Retina (tissue), 1 donor: ENCODE measurements around the gene RNF167.
A peak's percentile ranks its signal among the peaks of the same experiment; 100 is the strongest.

Source experiments
- DNase-seq: peaks from one replicate; pipeline ENCODE4 v3.0.0-alpha.2; 2016

RNF167 gene

DNA sequence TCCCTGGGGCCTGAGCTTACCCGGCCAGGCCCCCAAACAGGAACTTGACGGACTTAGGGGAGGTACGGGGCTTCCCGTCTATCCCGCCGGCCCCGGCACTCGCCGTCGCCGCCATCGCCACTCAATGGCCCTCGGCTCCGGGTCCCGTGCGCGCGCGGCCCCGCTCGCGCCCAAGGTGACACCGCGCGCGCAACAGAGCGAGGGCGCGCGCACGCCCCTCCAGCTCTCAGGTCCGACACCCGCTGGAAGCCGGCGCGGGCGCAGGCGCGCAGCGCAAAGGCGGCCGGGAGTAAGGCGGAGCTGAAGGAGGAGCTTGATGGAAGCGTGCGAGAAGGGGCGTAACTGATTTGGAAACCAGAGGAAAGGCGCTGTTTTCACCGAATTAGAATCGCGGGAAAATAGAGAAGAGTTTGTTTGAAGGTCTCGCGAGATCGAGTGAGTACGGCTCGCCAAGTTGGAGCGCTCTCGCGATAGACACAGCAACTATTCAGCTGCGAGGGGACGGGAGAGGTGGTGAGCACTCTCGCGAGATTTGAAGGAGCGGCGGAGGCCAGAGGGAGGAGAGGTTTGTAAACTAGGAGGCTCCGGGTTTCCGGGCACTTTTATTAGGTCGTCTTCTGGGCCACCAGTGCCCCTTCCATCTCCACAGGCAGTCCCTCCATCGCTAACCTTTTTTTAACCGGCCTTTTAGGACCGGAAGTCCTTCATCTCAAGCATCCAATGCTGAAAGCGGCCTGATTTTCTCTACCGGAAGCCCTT lies at the start of gene RNF167, which contains the start of gene SLC25A11:
TSS of gene RNF167 (plus strand) at position 473 of the 759 bp plus-strand sequence. CDS start 642 bp downstream, outside the sequence.
TSS of gene SLC25A11 (minus strand) at position 251 of the 759 bp plus-strand sequence. CDS start at position 115, 136 bp downstream.
- peak; percentile 99 for DNase-seq

DNA sequence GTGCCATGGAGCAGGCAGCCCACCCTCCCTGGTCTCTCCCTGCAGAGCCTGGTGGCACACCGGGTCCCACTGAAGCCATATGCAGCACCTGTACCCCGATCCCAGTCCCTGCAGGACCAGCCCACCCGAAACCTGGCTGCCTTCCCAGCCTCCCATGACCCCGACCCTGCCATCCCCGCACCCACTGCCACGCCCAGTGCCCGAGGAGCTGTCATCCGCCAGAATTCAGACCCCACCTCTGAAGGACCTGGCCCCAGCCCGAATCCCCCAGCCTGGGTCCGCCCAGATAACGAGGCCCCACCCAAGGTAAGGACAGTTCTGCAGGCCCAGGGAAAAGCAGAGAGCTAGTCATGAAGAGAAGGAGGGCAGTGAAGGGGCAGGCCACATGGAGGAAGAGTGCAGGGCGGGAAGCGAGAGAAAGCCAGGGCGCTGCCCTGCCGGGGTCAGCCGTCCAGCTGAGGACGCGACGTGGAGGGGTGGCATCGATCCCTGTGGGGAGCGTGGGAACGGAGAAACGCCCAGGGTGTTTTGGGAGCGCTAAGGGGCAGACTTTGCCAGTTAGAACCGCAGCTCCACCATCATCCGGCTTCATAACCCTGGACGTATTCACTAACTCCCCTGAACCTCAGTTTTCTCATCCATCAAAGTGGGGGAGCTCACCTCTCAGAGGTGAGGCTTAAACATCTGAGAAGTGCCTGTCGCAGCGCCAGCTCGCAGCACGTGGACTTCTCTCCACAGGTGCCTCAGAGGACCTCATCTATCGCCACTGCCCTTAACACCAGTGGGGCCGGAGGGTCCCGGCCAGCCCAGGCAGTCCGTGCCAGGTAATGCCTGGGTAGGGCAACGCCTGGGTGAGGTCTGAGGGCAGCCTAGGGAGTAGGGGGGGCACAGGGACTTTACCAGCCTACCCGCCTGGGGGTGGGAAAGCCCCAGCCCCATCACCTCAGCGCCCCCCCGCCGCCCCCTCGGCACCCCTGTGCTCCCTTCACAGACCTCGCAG lies 48.4 kb upstream of the RNF167 start:
- DNase-seq = no peak

DNA sequence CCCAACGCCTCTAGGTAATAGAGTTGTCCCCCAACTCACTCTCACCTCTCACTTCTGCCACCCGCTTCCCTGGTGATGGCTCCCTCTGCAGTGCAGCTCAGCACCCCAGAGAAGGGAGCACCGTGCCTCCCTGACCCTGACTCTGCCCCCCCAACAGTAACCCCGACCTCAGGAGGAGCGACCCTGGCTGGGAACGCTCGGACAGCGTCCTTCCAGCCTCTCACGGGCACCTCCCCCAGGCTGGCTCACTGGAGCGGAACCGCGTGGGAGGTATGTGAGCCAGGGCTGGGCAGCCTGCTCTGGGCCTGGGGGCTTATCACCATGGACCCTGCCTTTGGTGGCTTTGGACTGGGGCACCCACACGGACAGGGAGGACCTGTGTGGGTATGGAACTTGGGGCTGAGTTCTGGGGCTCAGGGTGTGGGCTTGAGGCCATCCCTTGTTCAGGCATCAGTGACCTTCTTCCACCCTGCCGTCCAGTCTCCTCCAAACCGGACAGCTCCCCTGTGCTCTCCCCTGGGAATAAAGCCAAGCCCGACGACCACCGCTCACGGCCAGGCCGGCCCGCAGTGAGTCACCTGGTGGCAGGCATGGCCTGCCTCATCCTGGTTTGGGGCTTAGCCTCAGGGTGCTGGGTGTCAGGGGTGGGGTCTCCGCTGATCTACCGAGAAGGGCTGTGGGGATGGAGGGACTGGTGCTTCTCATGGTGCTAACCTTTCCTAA lies 47.4 kb upstream of the RNF167 start:
- DNase-seq = no peak

DNA sequence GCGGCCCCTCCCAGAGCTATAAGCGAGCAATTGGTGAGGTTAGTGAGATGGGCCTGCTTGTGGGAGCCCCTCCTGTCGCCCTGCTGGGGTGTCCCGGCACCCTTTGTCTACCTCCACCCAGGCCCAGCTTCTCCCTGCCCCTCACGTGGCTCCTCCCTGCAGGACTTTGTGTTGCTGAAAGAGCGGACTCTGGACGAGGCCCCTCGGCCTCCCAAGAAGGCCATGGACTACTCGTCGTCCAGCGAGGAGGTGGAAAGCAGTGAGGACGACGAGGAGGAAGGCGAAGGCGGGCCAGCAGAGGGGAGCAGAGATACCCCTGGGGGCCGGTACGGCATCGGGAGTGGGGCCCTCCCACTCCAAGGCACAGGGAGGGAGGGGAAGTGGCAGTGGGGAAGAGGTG lies 46.8 kb upstream of the RNF167 start:
- DNase-seq = no peak

DNA sequence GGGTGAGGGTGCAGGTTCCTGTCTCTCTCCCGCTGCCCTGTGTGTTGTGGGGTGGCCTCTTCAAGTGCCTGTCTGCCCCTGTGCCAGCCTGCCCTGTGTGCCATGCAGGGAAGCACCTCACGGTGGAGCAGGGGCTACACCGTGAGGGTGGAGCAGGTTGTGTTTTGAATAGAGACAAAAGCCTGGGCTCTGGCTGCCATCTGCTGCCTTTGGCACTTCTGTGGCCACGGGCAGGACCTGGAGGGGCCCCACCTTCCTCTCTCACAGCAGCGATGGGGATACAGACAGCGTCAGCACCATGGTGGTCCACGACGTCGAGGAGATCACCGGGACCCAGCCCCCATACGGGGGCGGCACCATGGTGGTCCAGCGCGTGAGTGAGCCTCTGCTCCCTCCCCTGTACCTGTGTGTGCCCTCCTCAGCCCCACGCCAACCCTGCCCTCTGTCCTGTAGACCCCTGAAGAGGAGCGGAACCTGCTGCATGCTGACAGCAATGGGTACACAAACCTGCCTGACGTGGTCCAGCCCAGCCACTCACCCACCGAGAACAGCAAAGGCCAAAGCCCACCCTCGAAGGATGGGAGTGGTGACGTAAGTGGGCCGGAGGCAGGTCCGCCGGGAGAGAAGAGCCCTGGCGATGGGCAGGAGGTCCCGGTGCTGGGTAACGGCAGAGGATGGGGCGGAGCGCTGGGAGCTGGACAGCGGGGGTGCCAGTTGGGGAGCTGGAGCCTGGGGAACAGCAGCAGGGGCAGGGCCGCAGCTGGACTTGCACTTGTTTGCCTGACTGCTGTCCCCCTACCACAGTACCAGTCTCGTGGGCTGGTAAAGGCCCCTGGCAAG lies 46.1 kb upstream of the RNF167 start:
- DNase-seq = no peak

DNA sequence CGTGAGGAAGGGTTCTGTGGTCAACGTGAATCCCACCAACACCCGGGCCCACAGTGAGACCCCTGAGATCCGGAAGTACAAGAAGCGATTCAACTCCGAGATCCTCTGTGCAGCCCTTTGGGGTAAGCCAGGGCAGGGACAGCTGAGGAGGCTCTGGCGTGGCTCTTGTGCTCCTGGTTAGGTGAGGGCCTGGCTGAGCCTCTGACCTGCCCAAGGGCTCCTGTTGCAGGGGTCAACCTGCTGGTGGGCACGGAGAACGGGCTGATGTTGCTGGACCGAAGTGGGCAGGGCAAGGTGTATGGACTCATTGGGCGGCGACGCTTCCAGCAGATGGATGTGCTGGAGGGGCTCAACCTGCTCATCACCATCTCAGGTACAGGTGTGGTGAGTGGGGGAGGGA lies 44.9 kb upstream of the RNF167 start:
- DNase-seq = no peak

DNA sequence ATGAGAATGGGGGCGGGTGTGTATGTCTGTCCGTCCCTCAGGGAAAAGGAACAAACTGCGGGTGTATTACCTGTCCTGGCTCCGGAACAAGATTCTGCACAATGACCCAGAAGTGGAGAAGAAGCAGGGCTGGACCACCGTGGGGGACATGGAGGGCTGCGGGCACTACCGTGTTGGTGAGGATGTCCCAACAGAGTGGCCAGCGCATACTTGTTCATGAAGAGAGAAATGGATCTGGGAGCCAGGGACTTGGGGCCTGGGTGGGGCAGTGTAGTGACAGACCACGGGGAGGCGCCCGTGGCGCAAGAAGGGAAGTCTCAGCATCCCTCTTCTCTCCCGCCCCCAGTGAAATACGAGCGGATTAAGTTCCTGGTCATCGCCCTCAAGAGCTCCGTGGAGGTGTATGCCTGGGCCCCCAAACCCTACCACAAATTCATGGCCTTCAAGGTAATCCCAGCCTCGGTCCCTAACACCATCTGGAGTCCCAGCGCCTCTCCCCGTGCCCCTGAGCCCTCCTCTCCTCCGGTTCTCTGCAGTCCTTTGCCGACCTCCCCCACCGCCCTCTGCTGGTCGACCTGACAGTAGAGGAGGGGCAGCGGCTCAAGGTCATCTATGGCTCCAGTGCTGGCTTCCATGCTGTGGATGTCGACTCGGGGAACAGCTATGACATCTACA lies 44.3 kb upstream of the RNF167 start:
- DNase-seq = no peak

DNA sequence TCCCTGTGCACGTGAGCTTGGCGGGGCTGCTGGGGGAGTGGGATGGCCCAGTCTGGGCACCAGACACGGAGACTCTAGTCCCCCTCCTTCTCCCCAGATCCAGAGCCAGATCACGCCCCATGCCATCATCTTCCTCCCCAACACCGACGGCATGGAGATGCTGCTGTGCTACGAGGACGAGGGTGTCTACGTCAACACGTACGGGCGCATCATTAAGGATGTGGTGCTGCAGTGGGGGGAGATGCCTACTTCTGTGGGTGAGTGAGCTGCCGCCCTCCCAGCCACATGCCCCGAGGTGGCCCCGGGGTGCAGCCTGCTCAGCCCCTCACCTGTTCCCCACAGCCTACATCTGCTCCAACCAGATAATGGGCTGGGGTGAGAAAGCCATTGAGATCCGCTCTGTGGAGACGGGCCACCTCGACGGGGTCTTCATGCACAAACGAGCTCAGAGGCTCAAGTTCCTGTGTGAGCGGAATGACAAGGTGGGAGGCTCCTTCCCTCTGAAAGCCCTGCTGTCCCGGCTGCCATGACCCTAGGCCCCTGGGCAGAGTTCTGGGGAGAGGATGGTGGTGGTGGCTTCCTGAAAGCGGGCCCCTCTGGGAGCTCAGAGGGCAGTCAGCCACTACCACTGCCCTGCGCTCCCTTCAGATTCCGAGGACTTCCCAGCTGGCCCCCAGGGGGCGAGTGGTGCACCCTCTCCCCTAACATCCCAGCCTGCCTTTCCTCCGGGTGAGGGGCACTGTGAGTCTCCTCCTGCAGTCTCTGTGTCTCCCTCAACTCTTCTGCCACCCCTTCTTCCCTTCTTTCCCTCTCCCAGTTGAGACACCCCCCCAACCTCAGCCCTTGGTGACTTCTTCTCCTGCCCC lies 43.5 kb upstream of the RNF167 start:
- no peak for DNase-seq

DNA sequence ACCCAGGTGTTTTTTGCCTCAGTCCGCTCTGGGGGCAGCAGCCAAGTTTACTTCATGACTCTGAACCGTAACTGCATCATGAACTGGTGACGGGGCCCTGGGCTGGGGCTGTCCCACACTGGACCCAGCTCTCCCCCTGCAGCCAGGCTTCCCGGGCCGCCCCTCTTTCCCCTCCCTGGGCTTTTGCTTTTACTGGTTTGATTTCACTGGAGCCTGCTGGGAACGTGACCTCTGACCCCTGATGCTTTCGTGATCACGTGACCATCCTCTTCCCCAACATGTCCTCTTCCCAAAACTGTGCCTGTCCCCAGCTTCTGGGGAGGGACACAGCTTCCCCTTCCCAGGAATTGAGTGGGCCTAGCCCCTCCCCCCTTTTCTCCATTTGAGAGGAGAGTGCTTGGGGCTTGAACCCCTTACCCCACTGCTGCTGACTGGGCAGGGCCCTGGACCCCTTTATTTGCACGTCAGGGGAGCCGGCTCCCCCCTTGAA lies 42.8 kb upstream of the RNF167 start:
- no peak for DNase-seq

DNA sequence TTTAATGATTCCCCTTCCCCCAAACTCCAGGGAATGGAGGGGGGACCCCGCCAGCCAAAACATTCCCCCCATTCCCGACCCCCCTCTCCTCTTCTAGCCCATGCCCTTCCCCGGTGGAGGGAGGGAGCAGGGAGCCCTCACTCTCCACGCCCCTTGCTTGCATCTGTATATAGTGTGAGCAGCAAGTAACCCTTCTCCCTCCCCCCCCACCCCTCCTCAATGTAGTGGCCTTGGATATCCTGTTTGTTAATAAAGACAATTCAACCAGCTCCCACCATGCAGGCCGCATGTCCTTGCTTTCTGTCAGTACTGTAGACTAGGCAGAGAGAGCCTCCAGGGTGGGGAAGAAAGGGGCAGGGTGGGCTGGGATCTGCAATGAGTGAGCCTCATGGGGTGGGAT lies 42.3 kb upstream of the RNF167 start:
- DNase-seq = no peak

DNA sequence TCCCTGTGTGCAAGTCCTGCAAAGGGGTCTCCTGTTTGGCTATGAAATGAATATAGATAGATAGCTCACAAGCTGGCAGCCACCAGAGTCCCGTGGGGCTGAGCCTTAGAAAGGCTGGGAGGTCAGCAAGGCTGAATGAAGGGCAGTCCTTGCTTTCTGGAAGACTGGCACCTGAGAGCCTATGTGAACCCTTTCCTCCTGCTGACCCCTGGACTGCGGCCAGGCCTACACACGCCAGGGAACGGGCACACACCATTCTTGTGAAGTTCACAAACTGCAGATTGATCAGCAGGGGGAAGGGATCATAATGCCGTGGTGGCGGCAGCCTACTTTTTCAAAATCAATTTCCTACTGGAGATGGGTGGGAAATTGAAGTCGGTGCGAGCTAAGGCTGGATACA lies 41.7 kb upstream of the RNF167 start:
- peak; percentile 27 for DNase-seq

DNA sequence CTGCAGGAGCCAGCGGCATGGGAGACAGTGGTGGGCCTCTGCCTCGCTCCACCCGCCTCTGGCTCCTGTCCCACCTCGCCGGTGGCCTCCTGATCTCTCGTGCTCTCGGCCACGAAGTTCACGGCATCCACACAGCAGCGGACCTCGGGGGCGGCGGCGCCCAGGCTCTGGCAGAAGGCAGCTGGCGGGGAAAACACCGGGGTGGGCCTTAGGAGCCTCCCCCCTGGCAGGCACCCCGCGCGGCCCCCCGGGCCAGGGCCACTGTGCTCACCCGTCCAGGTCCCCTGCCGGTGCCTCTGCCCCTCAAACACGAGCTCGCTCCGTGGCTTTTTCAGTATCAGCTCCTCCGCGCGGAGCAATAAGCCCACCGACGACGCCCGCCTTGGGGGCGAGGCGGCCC lies 41.1 kb upstream of the RNF167 start:
- no peak for DNase-seq

DNA sequence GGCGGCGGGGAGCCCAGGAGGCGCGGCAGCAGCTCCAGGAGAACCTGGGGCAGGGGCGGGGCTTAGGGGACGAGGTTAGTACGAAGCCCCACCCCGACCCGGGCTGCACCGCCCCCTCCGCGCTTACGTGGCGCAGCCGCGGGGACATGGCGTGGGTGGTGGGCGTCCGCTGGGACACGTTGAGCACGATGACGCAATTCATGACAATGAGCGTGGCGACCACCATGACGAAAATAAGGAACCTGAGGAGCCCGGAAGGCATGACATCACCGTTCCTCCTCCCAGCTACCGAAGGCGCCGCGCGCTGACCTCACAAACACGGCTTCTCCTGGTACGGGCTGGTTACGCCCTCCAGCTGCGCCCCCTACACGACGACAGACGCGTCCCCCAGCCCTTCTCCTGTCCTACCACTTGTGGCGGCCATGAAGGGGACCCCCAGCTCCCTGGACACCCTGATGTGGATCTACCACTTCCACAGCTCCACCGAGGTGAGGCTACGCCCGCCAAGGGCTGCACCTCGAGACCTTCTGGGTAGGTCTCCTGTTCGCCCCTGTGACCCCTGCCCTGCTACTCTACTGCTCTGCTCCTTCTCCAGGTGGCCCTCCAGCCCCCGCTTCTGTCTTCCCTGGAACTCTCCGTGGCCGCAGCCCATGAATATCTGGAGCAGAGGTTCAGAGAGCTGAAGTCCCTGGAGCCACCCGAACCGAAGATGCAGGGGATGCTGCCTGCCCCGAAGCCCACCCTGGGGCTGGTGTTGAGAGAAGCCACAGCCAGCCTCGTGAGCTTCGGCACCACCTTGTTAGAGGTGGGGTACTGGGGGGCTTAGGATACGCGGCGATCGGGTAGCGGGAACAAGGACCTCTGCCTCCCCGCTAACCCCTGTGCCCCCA lies 40.5 kb upstream of the RNF167 start, which contains the start of gene C17orf107:
TSS of gene C17orf107 (plus strand) at position 196 of the 890 bp plus-strand sequence. CDS start at position 423, 227 bp downstream.
- peak; percentile 77 for DNase-seq

DNA sequence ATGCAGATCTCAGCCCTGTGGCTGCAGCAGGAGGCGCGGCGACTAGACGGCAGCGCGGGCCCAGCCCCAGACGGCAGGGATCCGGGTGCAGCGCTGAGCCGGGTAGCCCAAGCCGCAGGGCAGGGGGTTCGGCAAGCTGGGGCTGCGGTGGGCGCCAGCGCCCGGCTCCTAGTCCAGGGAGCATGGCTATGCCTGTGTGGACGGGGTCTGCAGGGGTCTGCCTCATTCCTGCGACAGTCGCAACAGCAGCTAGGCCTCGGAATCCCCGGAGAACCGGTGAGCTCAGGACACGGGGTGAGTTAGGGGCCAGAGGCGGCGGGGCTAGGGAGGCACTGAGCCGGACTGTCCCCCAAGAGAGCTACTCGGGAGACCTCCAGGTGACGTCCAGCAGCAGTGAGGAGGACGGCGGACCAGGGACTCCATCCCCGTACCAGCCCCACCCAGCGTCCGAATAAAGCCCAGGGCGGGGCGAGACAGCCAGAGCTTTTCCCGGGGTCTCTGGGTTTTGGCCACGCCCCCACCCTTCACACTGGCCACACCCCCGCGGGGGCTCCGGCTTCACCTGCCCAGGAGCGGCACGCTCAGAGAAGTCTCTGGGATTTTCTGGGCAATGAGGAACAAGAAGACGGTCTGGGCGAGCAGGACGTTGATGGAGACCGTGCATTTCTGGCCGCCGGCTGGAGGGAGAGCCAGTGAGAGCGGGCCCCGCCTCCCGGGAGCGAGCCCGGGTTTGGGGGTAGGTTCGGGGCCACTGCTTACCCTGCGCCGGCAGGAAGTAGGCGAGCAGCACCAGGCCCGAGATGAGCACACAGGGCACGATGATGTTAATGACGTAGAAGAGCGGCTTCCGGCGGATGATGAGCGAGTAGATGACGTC lies 39.6 kb upstream of the RNF167 start:
- peak; percentile 80 for DNase-seq

DNA sequence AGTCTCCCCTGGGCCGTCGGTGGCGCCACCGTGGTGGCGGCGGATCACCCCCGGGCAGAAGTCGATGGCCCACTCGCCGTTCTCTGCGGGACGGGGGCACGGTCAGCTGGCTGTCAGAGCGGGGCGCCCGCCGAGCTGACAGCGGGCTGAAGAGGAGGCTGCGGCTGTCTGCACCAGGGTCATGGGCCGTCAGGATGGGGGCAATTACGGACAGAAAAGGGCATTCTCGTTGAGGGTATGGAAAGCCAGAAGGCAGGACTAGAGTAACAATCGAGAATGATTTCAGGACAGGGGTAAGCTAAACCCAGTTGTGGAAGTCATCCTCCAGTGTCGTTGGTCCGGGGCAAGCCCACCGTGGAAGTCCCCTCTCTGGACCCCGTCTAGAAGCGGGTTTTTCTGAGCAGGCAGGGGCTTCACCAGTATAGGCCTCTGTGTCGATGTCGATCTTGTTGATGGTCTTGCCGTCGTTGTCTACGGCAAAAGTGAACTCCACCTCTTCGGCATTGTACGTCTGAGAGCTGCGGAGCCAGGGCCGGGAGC lies 38.9 kb upstream of the RNF167 start:
- DNase-seq = no peak

DNA sequence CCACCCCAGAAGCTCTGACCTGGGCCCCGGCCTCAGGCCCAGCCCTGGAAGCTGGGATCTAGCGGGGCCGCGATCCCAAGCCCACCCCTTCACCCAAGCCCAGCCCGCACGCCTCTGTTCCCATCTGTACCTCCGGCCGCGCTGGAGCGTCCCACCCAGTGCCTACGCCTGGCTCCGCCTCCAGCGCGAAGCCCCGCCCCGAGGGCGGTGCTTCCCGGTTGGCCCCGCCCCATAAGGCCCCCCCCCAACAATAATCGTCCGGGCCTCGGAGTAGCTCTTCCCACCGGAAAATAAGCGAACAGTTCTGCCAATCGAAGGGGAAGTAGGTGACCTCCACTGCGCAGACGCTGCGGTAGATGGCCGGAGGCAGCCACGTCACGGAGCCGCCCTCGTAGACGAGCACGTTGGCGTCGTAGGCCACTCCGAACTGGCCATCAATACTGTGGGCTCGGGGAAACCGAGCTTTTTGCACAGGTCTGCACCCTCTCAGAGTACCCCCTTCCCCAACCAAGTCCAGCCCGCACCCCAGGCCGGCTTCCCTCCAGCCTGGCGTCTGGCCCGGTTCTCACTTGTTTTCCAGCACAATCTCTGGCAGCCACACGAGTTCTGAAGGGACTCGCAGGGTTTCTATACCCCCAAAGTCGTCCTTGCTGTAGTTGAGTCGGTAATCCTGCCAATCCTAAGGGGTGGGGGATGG lies 38.3 kb upstream of the RNF167 start:
- DNase-seq = peak; percentile 23

DNA sequence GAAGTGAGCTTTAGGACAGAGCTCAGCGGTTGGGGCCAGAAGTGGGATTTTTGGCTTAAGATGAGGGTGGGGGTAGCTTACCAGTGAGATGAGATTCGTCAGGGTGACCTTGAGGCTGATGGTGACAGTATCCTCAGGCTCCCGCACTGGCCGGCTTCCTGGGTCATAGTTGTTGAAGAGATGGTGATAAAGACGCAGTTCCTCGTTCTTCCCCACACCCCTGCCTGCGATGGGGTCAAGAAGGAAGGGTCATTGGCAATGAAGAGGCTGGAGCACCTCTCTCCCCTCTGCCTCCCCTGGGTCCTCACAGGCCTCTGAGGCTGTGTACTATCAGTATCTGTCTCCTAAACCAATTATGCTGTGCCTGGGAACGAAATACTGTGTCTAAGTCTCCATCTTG lies 37.5 kb upstream of the RNF167 start:
- no peak for DNase-seq
